ENCODE results near the gene HIF3A.
"Not testable (repeated sequence)": the region's sequence is repeated elsewhere in the genome, so short reads cannot be mapped to it uniquely, and the experiment has no call there.

The HIF3A gene

DNA sequence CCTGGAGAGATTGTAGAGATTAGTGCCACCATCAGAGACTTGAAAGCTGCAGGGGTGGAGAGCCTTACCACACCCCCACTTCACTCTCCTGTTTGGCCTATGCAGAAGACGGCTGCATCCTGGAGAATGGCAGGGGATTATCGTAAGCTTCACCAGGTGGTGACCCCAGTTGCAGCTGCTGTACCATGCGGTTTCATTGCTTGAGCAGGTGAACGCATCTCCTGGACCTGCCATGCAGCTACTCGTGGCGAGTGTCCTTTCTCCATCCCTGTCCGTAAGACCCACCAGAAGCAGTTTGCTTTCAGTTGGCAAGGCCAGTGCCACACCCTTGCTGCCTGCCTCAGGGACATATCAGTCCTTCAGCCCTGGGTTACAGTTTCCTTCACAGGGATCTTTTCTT lies 71.3 kb downstream of the HIF3A start:
- Mint-ChIP-seq H3K9me3 (no peaks in the 10 kb centered on the region), H3K4me1 (peaks cover 12% of the 10 kb centered on the region), H3K4me3 (no peak overlapping the region), H3K36me3 (peaks cover 14% of the 10 kb centered on the region), H3K27ac (no peak overlapping the region), H3K27me3 (no peaks in the 10 kb centered on the region)
- DNase-seq (ENCODE audit: low spot score in 2 of 2) (no peak), ATAC-seq (ENCODE audit: low read depth) (no peak)

DNA sequence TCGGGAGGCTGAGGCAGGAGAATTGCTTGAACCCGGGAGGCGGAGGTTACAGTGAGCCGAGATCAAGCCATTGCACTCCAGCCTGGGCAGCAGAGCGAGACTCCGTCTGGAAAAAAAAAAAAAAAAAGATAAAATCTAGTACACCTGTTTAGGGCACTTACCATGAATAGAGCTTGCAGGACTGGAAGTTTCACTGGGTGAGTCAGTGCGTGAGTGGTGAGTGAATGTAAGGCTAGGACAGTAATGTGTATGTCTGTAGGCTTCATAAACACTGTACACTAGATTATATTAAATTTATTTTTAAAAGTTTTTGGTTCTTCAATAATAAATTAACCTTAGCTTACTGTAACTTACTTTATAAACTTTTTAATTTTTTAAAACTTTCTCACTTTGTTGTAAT lies 73.0 kb downstream of the HIF3A start:
- Mint-ChIP-seq H3K9me3 (no peaks in the 10 kb centered on the region), H3K27me3 (no peaks in the 10 kb centered on the region), H3K4me3 (no peak overlapping the region), H3K4me1 (peaks cover 6% of the 10 kb centered on the region), H3K36me3 (peaks cover 5% of the 10 kb centered on the region), H3K27ac (no peak overlapping the region)
- DNase-seq (ENCODE audit: low spot score in 2 of 2): no peak
- ATAC-seq (ENCODE audit: low read depth): no peak

DNA sequence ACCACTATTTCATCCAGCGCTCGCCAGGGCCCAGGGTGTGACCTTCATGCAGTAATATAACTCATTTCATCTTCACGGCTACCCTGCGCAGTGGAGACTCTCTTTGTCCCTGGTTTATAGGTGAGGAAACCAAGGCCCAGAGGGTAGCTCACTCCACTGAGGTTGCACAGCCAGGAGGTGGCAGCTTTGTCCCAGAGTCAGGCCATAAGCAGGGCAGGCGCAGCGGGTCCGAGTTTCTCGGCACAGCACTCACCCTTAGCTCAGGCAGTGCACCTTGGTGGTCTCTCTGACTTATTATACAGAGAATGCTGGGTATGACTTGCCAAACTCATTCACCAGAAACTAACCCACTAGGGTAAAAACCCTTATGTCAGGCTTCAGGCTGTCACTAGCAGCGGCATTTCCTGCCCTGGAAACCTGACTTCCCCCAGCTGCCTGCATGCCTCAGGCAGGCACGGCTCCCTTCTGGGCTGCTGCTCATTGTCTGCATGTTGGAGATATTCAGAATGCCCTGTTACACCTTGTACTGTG lies 74.6 kb downstream of the HIF3A start:
- Mint-ChIP-seq H3K36me3 (peaks cover 11% of the 10 kb centered on the region), H3K4me3 (no peak overlapping the region), H3K27ac (peak overlapping the region; percentile 7), H3K9me3 (no peaks in the 10 kb centered on the region), H3K27me3 (no peaks in the 10 kb centered on the region), H3K4me1 (peaks cover 6% of the 10 kb centered on the region)
- no peak for ATAC-seq (ENCODE audit: low read depth)
- no peak for DNase-seq (ENCODE audit: low spot score in 2 of 2)

DNA sequence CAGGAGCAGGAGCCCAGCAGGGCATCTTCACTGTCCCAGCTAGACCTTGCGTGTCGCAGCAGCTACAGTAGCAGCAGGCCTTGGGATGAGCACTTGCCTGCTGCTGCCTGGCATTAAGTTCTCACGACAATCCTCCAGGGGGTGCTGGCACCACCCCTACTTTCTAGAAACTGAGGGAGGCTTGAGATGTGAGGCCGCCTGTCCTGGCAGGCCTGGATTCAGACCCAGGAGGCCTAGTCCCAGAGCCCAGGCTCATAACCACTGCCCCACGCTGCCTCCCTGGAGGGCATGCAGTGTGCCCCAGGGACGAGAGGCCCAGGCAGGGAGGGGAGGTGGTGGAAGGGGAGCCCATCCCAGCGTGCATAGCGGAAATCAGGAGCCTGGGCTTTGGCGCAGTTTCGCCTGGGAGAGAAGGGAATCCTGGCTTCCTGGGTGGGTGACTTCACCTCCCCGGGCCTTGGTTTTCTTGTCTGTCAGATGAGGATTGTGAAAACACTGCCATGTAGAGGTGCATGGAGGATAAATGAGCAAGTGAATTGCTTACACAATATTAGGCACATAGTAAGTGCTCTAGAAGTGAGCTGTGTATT lies 76.2 kb downstream of the HIF3A start:
- H3K36me3 Mint-ChIP-seq: peaks cover 16% of the 10 kb centered on the region
- DNase-seq (ENCODE audit: low spot score in 2 of 2) (no peak), ATAC-seq (ENCODE audit: low read depth) (no peak)
- no peaks in the 10 kb centered on the region for H3K9me3 Mint-ChIP-seq
- H3K4me3 Mint-ChIP-seq: no peak overlapping the region
- no peak overlapping the region for H3K27ac Mint-ChIP-seq
- no peaks in the 10 kb centered on the region for H3K27me3 Mint-ChIP-seq
- H3K4me1 Mint-ChIP-seq: peaks cover 6% of the 10 kb centered on the region

DNA sequence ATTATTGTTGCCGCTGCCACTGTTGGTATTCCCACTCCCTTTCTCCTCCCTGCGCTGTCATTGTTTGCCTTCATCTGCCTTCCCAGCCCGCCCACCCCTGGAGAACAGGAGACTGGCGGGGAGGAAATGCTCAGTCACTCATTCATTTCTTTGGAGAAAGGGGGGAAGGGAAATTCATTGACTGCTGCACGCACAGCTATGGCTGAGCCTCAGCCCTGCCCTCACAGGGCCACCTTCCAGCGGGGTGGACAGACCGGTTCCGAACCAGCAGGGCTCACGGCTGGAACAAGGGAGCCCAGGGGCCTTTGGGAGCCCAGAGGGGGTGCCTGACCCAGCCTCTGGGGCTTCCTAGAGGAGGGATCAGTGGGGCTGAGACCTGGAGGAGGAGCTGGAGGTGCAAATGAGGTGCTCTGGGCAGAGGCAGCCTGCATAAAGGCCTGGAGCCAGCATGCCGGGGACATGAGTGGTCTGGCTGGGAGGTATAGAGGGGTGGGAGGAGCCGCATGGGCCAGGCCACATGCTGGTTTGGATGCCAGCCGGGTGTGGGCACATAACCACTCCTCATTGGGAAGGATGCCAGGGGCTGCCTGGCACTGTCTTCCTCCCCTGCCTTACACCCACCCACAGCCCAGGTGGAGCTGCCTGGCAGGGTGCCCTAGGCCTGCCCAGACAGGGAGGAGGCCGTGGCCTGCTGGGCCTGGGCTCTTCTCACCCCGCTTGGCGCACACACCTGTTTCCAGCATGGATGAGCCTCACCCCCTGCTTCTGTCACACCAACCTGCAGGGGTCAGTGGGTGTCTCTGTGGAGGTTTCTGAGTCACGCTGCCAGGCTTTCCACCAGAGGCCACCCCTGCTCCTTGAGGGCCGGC lies 76.9 kb downstream of the HIF3A start:
- Mint-ChIP-seq H3K27me3 (no peaks in the 10 kb centered on the region), H3K9me3 (no peaks in the 10 kb centered on the region), H3K27ac (no peak overlapping the region), H3K4me3 (no peak overlapping the region), H3K4me1 (peaks cover 4% of the 10 kb centered on the region), H3K36me3 (peaks cover 21% of the 10 kb centered on the region)
- ATAC-seq (ENCODE audit: low read depth) (no peak), DNase-seq (ENCODE audit: low spot score in 2 of 2) (no peak)

DNA sequence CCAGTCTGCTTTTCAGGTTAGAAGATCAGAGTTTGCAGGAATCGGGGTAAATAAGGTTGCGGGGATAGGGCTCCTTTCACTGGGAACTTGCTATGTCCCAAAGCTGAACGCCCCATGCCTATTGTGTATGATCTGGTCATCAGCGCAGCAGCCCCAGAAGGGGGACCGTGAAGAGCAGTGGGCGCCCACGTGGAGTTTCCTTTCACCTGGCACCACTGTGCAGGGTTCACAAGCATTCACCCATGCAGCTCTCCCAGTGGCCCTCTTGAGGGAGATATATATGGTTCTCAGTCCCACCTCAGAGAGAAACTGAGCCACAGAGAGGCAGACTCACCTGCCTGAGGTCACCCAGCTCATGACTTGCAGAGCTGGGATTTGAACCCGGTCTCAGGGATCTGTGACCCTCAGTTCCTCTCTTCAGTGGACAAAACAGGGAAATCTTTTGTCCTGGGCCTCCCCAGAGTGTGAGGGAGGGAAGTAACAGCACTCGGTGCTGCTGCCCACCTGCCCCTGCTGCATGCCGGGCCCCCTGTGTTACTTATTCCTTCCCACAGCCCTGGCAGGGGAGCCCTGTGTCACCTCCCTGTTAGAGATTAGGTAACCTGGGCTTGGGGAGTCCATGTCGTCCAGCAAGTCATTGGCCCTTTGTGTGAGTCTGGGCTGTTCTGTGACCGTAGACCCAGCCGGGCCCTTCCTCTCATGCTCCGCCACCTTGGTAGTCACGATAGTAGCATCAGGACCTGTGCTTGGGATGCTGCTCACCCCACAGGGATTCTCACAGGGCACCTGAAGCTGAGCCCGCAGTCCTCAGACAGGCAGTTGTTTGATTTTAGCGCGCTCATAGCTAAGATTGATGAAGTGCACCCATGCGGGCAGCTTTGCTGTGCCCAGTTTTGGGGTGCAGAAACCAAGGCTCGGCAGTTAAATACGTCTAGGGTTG lies 78.0 kb downstream of the HIF3A start:
- no peak overlapping the region for H3K27ac Mint-ChIP-seq
- ATAC-seq (ENCODE audit: low read depth) (no peak), DNase-seq (ENCODE audit: low spot score in 2 of 2) (no peak)
- H3K9me3 Mint-ChIP-seq: no peaks in the 10 kb centered on the region
- no peaks in the 10 kb centered on the region for H3K4me1 Mint-ChIP-seq
- no peaks in the 10 kb centered on the region for H3K27me3 Mint-ChIP-seq
- H3K36me3 Mint-ChIP-seq: peaks cover 26% of the 10 kb centered on the region
- no peak overlapping the region for H3K4me3 Mint-ChIP-seq

DNA sequence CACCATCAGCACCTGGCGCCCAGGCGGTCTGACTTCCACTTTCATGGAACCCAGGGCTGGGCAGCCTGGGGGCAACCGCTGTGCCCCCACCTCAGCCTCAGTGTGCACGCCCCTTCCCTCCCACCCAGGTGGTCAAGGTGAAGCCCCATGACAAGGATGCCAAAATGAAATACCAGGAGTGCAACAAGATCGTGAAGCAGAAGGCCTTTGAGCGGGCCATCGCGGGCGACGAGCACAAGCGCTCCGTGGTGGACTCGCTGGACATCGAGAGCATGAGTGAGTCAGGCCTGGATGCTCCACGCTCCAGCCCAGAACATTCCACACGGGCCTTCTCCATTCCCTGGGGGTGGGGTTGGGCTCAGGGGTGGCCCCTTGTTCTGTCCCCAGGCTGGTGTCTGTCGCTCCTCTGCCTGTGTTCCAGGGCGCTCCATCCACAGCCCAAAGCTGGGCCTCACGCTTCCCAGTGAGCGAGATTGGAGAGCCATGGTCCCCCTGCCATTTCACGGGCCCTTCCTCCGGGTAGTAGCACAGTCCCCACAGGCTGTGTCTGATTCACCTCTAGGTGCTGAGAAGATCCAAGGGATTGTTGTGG lies 78.7 kb downstream of the HIF3A start:
- H3K27me3 Mint-ChIP-seq; ATAC-seq (ENCODE audit: low read depth); DNase-seq (ENCODE audit: low spot score in 2 of 2); H3K4me1 Mint-ChIP-seq; H3K4me3 Mint-ChIP-seq; H3K27ac Mint-ChIP-seq; H3K9me3 Mint-ChIP-seq: not testable (repeated sequence)
- peaks cover 30% of the 10 kb centered on the region for H3K36me3 Mint-ChIP-seq

DNA sequence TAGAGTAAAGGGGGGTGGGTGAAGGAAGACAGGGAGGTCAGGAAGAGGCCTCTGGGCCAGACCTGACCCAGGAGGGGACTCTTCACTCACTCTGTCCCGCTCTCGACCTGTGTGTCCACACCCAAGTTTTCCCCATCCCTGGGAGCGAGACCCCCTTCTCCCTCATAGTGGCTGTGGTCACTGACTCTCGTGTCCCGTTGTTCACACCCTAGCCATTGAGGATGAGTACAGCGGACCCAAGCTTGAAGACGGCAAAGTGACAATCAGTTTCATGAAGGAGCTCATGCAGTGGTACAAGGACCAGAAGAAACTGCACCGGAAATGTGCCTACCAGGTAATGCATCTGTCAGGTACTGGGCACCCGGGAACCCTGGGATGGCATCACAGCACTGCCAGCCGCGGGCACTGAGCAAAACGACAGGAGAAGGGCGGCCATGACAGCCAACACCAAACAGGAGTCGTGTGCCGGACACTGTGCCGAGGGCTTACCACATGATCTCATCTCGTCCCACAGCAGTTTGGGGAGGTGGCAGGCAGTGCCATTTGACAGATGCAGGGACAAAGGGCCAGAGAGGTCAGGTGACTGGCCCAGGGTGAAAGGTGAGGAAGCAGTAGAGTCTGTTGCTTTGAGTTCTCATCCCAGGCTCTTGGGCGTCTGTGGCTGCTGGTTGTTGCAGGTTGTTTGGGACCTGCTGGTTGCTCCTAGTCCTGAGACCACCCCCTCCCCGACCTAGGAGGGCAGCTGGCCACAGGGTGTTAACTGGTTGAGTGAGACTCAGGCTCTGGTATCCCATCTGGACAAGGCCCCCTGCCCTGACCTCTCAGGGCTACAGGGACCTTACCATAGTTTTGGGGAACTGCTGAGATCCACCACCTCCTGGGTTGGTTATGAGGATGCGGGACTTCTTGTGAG lies 79.7 kb downstream of the HIF3A start:
- H3K27ac Mint-ChIP-seq: no peak overlapping the region
- no peak for ATAC-seq (ENCODE audit: low read depth)
- H3K27me3 Mint-ChIP-seq: no peaks in the 10 kb centered on the region
- H3K9me3 Mint-ChIP-seq: no peaks in the 10 kb centered on the region
- H3K36me3 Mint-ChIP-seq: peaks cover 36% of the 10 kb centered on the region
- DNase-seq (ENCODE audit: low spot score in 2 of 2): no peak
- no peaks in the 10 kb centered on the region for H3K4me1 Mint-ChIP-seq
- no peak overlapping the region for H3K4me3 Mint-ChIP-seq

DNA sequence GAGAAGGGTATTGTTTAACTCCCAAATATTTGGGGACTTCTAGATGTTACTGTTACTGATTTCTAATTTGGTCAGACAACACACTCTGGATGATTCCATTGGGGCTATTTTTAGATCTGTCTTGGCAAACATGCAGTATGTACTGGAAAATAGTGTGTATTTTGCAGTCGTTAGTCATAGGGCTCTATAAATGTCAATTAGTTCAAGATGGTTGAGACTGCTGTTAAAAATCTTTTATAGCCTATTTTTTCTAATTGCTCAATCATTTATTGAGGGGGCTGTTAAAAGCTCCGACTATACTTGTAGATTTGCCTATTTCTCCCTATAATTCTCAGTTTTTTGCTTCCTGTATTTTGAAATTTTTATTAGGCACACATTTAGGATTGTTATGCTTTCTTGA lies 81.4 kb downstream of the HIF3A start:
- no peak overlapping the region for H3K4me3 Mint-ChIP-seq
- DNase-seq (ENCODE audit: low spot score in 2 of 2) (no peak), ATAC-seq (ENCODE audit: low read depth) (no peak)
- H3K9me3 Mint-ChIP-seq: no peaks in the 10 kb centered on the region
- H3K27ac Mint-ChIP-seq: no peak overlapping the region
- no peaks in the 10 kb centered on the region for H3K4me1 Mint-ChIP-seq
- peaks cover 46% of the 10 kb centered on the region for H3K36me3 Mint-ChIP-seq
- H3K27me3 Mint-ChIP-seq: no peaks in the 10 kb centered on the region

DNA sequence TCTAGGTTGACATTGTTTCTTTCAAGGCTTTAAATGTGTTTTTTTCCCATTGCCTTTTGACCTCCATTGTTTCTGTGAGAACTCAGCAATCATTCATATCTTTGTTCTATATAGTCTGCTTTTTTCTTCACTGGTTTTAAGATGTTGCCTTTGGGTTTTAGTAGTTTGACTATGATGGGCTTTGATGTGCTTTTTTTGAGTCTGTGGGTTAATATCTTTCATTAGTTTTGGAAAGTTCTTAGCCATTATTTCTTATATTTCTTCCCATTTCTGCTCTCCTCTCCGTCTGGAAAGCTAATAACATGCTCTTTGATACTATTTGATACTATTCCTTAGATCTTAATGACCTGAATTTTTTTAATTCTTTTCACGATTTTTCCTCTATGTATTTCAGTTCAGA lies 83.8 kb downstream of the HIF3A start:
- no peaks in the 10 kb centered on the region for H3K4me1 Mint-ChIP-seq
- no peak overlapping the region for H3K4me3 Mint-ChIP-seq
- H3K36me3 Mint-ChIP-seq: peaks cover 56% of the 10 kb centered on the region
- no peak overlapping the region for H3K27ac Mint-ChIP-seq
- no peaks in the 10 kb centered on the region for H3K9me3 Mint-ChIP-seq
- DNase-seq (ENCODE audit: low spot score in 2 of 2) (no peak), ATAC-seq (ENCODE audit: low read depth) (no peak)
- no peaks in the 10 kb centered on the region for H3K27me3 Mint-ChIP-seq

DNA sequence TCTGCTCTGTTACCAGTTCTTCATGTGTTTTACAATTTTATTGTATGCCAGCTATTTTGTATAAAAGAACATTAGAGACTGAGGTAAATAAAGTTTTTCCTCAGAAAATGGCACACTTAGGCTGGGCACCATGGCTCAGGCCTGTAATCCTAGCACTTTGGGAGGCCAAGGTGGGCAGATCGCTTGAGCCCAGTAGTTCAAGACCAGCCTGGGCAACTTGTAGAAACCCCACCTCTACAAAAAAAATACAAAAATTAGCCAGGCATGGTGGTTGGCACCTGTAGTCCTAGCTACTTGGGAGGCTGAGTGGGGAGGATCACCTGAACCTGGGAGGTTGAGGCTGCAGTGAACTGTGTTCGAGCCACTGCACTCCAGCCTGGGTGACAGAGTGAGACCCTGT lies 84.5 kb downstream of the HIF3A start:
- no peaks in the 10 kb centered on the region for H3K4me1 Mint-ChIP-seq
- ATAC-seq (ENCODE audit: low read depth) (no peak), DNase-seq (ENCODE audit: low spot score in 2 of 2) (no peak)
- H3K27ac Mint-ChIP-seq: no peak overlapping the region
- no peaks in the 10 kb centered on the region for H3K27me3 Mint-ChIP-seq
- peaks cover 54% of the 10 kb centered on the region for H3K36me3 Mint-ChIP-seq
- H3K4me3 Mint-ChIP-seq: no peak overlapping the region
- H3K9me3 Mint-ChIP-seq: no peaks in the 10 kb centered on the region

DNA sequence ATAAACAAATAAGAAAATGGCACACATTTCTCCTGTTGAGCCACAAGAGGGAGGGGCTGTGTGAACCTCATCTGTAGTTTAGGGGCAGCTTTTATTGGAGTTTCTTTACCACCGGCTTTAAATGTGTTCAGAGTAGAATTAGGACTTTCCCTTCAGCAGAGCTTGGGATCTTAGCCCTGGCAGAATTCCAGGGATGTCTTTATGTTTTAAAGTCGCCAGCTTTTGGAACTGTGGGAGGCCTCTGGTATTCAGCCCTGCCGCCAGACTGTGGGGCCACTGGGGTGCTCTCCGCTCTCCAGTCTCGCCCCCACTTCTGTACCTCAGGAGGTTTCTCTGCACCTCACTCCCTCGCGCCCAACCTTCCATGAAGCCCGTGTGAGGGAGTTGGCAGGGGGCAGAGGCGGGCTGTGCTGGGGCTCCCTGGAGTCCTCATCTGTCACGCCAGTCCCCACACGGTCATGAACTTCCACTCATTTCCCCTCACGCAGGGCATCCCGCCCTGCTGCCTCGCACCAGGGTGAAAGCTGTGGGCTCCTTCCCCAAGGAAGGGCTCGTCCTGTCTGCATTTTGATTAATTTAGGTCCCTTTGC lies 85.0 kb downstream of the HIF3A start:
- H3K27ac Mint-ChIP-seq: peak overlapping the region; percentile 60
- H3K36me3 Mint-ChIP-seq: peaks cover 51% of the 10 kb centered on the region
- no peak for DNase-seq (ENCODE audit: low spot score in 2 of 2)

More for the DNA sequence above, 85.0 kb downstream of the HIF3A start:
- no peaks in the 10 kb centered on the region for H3K4me1 Mint-ChIP-seq
- no peak for ATAC-seq (ENCODE audit: low read depth)
- no peak overlapping the region for H3K4me3 Mint-ChIP-seq
- no peaks in the 10 kb centered on the region for H3K27me3 Mint-ChIP-seq
- H3K9me3 Mint-ChIP-seq: no peaks in the 10 kb centered on the region

Data from memory B cell (primary cell).